ACHN (cell line): ENCODE data around the gene PDE6B.

Experiments
- DNase-seq: peaks from one replicate; pipeline ENCODE4 v3.0.0-alpha.2; 2015
- in situ Hi-C: cut with HindIII; loops from 2 replicates; pipeline ENCODE4 v1.10.0; 2017; ENCODE audit warnings: low sequenced_read_pairs, low pct_ligation_motif_present, low pct_unique_long_range_greater_than_20kb

PDE6B gene

DNA sequence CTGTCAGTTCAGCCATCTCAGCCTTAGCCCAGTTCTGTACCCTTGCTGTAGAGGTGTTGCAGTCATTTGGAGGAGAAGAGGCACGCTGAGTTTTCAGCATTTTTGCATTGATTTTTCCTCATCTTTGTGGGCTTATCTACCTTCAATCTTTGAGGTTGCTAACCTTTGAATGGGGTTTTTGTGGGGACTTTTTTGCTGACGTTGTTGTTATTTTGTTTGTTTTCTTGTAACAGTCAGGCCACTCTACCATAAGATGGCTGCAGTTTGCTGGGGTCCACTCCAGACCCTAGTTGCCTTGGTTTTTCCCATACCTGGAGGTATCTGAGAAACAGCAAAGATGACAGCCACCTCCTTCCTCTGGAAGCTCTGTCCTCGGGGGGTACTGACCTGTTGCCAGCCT is 26.4 kb upstream of the PDE6B start:
- in situ Hi-C loops, result no loop called here
- DNase-seq, result no peak

DNA sequence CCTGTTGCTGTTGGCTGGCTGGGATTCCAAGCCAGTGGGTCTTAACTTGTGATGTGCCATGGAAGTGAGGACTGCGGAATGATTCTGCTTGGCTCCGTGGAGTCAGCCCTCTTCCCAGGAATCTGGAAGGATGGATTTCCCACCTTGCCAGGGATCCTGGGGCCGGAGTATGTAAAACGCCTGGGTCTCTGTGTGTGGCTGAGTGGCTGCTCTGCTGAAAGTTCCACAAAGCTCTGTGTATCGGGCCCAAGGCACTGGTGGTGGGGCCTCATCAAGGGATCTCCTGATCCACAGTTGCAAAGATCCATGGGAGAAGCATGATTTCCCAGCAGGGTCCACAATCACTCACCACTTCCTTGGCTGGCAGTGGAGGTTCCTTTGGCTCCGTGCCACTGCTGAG is 25.2 kb upstream of the PDE6B start:
- in situ Hi-C loops, result no loop called here
- no peak for DNase-seq

DNA sequence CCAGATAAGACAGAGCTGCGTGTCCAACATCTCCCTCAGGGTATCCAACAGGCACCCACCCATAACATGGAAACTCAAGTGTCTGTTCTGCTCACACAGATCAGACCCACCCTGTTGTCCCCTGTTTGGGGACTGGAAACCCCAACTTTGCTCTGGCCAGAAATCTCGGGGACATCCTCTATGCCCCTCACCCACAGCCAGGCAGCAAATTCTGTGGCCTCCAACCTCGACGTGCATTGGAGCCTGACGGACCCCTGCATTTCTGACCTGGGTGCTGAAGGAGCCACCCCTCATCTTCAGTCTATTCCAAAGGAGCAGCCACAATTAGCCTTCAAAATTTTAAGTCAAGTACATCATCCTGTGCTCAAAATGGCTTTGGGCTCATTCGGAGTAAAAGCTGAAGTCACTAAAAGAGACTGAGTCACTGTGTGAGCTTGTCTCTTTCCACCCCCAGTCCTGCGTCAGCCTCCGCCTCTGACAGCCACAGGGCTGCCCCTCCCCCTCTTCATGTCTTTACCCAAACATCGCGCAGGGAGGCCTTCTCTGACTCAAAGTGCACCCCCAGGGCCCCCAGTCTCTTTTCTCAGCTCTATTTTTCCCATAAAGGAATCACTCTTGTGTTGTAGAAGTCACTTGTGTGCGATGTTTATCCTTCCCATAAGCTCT is 24.4 kb upstream of the PDE6B start:
- in situ Hi-C loops, result no loop called here
- DNase-seq, result no peak

DNA sequence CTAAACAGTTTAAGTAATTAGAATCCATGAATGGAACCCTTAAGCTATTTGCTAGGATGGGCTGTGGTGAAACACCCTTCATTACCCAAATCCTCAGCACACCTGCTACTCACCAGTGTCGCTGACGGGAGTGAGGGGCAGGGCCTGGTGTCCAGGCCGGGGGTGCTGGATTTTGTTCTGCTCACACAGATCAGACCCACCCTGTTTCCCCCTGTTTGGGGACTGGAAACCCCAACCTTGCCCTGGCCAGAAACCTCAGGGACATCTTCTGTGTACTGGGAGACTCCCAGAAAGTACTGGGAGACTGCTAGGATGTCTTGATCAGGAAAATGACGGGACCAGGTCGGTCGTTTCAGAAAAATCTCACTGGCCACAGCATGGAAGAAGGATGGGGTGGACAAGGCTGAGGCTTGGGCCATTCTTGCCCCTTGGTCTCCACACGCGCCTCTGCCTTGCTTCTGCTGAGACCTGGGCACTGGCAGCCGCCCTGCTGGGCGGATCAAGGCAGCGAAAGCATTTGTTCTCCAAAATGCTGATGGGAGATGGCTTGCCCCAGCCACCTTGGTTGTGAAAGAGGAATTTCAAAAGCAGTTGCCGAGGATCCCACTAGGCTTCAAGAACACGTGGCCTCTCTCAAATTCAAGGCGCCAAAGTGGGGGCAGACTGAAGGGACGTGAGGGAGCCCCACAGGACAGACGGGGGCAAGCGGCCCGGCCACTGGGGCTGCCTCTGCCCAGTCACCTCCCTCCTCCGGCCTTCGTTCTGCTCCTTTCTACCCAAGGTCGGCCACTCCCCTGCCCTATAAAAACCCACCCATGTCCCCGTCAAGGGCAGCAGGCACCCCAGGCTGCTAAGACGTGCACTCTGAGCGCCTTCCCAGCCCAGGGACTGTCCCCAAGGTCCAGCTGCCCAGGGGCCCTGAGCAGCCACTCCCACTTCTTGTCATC is 23.5 kb upstream of the PDE6B start:
- DNase-seq, result no peak
- in situ Hi-C loops, result no loop called here

DNA sequence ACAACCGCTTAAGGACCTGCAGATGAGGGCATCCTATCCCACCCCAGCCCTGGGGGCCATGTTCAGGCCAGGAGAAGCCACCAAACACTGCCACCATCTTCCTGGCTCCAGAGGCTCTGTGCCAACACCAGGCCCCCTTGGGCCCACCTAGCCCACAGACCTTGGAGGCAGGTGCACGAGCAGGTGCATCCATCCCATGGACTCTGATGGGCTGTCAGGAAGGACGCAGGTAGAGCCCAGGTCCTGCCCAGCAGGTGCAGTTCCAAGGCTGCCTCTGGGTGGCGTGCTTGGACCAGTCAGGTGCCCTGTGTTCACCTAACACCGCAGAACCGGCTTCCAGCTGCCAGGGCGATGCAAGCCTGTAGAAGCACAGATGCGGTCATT is 22.8 kb upstream of the PDE6B start:
- peak; percentile 67 for DNase-seq
- in situ Hi-C loops, result no loop called here

DNA sequence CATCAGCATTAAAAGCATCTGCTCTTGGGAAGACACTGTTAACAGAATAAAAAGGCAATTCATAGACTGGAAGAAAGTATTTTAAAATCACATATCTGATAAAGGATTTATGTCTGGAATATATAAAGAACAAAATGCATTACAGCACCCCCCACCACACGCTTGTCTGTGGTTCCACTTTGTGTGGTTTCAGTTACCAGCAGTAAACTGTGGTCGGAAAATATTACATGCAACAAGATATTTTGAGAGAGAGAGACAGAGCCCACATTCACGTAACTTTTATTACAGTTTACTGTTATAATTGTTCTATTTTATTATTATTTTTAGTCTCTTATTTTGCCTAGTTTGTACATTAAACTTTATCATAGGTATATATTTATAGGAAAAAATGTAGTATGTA is 21.2 kb upstream of the PDE6B start:
- DNase-seq, result no peak
- in situ Hi-C loops, result no loop called here

DNA sequence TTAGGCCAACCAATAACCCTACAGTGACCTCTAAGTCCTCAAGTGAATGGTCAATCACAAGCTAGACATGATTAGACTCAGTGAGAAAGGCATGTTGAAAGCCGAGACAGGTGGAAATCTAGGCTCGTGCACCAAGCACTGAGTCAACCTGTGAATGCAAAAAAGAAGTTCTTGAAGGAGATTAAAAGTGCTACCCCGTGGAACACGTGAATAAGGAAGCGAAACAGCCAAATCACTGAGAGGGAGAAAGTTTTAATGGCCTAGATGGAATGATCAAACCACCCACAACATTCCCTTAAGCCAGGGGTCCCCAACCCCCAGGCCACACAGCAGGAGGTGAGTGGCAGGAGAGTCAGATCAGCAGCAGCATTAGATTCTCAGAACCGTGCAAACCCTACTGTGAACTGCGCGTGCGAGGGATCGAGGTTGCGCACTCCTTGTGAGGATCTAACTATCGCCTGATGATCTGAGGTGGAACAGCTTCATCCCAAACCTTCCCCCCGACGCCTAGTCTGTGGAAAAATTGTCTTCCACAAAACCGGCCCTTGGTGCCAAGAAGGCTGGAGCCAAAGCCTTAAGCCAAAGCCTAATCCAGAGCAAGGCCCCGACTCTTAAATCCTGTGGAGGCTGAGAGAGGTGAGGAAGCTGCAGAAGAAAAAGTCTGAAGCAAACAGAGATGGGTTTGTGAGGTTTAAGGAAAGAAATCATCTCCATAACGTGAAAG is 19.5 kb upstream of the PDE6B start:
- DNase-seq, result no peak
- in situ Hi-C loops, result no loop called here

DNA sequence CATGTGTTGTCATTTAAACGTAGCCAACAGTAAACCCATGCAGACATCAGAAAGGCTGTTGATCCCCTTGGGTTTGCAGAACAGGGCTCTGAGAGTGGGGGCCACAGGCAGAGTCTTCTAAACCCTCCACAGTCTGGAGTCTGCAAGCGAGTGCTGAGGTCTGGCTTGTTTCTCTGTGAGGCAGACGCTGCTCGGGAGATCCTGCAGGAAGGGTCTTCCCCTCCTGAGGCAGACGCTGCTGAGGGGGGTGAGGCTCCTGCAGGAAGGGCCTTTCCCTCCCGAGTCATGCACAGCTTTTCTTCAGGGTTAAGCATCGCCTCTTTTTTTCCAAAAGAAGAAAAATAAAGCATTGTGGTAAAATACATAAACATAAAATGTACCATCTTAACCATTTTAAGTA is 17.1 kb upstream of the PDE6B start:
- in situ Hi-C loops, result no loop called here
- no peak for DNase-seq

DNA sequence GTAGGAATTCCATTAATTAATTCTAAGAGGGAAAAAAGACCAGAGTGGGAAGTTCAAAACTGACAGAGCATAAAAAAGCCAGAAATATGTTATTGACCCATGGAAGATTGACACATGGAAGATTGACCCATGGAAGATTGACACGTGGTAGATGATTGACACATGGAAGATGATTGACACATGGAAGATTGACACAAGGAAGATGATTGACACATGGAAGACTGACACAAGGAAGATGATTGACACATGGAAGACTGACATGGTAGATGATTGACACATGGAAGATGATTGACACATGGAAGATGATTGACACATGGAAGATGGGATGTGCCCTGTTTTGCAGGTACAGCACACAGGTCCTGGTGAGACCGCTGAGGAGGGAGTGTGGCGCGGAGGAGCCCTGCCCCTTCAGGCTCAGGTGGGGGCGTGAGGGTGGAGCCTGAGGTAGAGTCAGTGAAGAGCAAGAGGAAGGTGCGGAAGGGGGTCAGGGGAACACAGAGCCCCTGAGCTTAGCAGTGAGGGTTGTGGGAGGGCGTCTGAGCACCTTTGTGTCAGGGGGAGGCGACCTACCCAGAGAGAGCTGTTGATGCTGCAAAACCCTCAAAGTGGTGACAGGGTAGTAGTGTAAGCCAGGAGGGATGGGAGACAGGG is 15.8 kb upstream of the PDE6B start:
- DNase-seq, result no peak
- in situ Hi-C loops, result no loop called here

DNA sequence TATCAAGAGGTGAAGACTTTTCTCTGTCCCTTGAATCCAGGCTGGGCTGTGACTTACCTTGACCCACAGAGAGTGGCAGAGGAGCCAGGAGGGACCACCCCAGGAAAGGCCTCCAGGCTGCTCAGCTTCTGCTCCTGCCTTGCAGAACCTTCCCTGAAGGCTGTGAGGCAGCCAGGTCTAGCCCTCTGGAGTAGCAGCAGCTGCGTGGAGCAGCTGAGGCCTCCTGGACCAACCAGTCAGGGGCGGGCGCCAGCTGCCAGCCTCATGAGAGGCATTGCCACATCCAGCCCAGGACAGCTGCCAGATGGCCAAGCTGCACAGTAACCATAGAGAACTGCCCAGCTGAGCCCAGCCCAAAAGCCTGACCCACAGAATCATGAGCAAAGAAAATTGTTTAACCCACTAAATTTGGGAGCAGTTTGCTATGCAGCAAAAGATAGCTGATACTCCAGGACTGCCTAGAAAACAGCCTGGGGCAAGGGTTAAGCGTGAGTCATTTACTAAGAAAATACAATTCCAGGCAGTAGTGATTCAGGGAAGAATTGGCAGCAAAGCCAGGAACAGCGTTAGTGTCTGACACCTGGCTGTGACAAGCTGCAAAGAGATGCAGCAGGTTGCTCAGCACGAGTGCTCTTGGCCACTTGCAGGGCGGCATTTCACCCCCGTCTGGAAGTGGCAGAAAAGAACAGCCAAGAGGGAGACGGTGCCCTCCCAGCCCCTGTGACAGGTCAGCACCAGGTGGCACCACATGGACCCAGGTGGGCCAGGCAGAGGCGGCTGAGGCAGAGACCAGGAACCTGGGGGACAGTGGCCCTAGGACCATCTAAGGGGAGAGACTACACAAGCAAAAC is 14.7 kb upstream of the PDE6B start:
- in situ Hi-C loops, result no loop called here
- peak; percentile 66 for DNase-seq

DNA sequence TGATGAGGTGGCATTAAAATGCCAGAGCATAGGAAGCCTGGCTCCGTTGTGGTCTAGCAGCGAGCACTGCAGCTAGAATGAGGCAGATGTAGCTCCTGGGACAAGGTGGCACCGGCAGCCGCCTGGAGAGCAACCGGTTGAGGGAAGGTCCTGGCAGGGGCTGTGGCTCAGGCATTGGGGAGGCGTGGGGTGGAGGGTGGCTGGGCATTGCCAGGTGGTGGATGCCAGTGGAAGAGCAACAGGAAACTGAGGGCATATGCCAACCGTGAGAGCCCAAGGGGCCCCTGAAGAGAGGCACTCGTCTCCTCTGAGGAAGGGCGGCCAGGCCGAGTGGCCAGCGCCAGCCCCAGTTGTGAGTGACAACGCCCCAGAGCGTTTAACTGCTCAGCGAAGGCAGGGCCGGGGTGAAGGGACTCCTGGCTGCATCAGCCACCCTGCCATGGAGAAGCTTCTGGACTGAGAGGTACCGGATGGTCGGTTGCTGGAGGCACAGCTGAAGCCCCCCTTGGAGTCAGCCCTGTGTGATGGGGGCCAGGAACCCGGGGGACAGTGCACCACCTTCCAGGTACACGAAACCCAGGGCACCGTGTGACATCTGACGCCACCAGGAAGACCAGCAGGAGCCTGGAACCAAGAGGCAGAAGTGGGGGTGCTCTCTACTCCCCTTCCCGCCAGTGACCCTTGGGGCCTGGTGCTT is 13.2 kb upstream of the PDE6B start:
- no peak for DNase-seq
- in situ Hi-C loops, result no loop called here

DNA sequence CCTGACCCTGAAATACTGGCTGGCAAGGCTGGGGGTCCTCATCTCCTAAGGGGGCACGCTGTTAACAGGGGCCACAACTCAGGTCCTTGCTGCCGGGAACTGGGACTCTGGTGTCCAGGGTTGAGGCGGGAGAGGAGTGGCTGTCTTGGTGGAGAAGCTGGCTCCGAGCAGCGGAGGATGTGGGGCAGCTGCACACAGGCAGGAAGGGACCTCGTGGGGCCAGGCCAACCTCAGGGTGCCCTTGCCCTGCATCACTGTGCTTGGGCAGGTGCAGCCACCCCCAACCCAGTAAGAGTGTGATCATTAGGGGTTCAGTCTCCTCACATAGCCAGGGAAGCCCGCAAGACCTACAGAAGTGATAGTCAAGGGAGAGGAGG is 12.6 kb upstream of the PDE6B start:
- DNase-seq, result no peak
- in situ Hi-C loops, result no loop called here

DNA sequence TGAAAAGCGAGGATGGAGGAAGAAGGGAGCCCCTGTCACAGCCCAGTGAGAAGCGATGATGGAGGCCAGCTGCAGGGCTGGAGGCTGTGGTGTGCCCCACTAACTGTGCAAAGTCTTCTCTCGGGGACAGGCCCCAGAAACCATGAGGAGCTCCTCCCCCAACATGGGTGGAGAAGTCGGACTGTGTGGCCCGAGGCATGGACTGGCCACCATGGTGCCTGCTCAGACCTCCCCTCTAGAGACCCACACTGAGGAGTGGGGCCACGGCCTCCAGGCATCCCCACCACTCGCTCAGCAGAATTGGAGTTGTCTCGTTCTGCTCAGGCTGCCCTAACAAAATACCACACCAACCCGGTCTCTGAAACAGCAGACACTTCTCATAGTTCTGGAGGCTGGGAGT is 12.2 kb upstream of the PDE6B start:
- in situ Hi-C loops, result no loop called here
- no peak for DNase-seq

DNA sequence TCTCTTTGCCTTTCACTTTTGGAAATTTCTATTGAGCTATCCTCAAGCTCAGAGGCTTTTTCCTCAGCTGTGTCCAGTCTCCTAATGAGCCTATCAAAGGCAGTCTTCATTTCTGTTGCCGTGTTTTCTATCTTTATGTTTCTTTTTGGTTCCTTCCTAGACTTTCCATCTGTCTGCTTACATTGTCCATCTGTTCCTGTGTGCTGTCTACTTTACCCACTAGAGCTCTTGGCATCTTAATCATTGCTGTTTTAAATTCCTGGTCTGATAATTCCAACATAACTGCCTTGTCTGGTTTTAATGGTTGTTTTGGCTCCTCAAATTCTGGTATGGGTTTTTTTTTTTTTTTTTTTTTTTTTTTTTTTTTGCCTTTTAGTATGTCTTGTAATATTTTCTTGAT is 9.3 kb upstream of the PDE6B start:
- no peak for DNase-seq
- in situ Hi-C loops, result no loop called here

DNA sequence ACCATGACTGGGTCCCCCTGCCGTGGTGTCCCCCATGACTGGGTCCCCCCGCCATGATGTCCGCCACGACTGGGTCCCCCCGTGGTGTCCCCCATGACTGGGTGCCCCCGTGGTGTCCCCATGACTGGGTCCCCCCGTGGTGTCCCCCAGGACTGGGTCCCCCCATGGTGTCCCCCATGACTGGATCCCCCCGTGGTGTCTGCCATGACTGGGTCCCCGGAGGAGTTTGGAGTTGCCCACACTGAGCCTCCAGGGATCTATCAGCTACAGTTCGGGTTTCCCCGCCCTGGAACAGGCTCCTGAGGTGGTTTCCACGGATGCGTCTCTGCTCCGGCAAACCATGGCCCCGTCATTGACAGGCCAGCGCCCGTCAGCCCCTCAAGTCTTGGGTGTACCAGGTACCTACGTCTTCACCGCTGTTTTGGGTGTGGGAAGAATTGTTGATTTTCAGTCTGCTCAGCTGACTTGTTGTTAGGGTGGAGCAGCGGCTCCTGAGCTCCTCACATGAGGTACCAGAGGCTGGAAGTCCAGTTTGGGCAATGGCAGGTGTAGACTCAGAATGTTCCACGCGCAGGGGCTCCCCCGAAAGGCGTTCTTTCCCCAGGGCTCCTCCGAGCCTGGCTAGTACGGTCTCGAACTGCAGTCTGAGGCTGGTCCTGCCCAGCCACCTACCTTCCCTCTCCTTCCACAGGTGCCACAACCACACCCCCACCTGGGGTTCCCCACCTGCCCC is 8.3 kb upstream of the PDE6B start:
- DNase-seq, result no peak
- in situ Hi-C loops, result no loop called here

DNA sequence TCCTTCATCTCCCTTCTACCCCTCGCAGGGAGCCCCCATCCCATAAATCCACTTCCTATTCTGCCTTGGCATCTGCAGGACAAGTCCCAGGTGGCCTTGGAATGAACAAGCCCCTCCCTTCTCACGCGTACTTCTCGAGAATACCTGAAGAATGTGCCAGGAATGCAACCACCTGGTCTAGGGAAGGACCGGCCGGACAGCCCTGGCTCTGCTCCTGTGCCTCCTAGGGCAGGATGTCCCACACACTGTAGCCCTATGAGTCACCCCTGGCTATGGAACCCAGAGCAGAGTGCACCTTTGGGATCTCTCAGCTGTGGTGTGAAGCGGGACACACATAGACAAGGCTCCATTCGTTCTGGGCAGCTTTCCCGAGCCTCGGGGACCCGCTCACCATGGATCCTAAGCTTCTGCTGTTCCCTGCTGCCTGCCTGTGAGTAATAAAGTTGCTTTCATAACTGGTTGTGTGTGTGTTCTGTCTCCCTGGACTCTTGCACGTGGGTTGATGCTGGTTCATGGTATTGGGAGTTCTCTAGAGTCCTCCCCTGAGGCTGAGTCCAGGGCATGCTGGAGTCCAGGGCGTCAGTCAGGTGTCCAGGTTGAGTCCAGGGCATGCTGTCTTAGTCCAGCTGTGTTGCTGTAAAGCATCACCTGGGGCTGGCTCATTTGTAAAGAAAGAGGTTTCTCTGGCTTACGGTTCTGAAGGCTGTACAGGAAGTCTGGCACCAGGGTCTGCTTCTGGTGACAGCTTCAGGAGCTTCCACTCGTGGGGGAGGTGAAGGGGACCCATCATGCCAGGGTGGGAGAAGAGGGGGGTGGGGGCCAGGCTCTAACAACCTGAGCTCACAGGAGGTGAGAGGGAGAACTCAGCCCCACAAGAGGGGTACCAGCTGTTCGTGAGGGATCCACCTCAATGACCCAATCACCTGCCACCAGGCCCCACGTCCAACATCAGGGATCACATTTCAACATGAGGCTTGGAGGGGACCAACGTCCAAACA is 7.4 kb upstream of the PDE6B start:
- no peak for DNase-seq
- in situ Hi-C loops, result no loop called here
